ENCODE results near the gene SLC4A3. TPM values are rescaled to one million over a fixed set of nuclear protein-coding genes. Genes with fewer than 3 reads are reported as not detected.

SLC4A3 gene
- total and polyA plus RNA-seq, 8 donors: 1.4 to 10.2 (median 2.9) TPM

GRCh38 chr2:219641390-219642068 lies 14.1 kb downstream of the SLC4A3 start:
- TF ChIP-seq CTCF (IDR thresholded peaks at IDR 0.05): no peak
- Histone ChIP-seq H3K27ac (no peak overlapping the region), H3K4me1 (peaks cover 0 to 2% (median 0%) of the 10 kb centered on the region in 3 donors), H3K9me3 (no peaks in the 10 kb centered on the region), H3K4me3 (no peak overlapping the region), H3K36me3 (no peaks in the 10 kb centered on the region), H3K27me3 (no peaks in the 10 kb centered on the region)
- 77 to 78% methylated on average over 7 of the region's 7 CpGs for WGBS, 2 donors
- no peak for DNase-seq
- FAIRE-seq: no peak
- intact Hi-C loops (cut with DNase I): loop anchor here (2.0 to 10.0 kb wide), 4 partner anchors 99 to 169 kb away; partner anchors contain the start of genes CHPF (in 1 of the 3) and TMEM198 (in 1 of the 3)
- ATAC-seq: no peak

- no peaks in the 10 kb centered on the region for H3K9me3 ChIP-seq
- intact Hi-C loops (cut with DNase I): loop anchor here (2.0 to 10.0 kb wide), 4 partner anchors 100 to 170 kb away; partner anchors contain the start of genes CHPF (in 1 of the 3) and TMEM198 (in 1 of the 3)
- H3K27ac ChIP-seq: no peak overlapping the region
- no peaks in the 10 kb centered on the region for H3K36me3 ChIP-seq
- peaks cover 0 to 2% (median 0%) of the 10 kb centered on the region in 3 donors for H3K4me1 ChIP-seq
- FAIRE-seq (no peak), DNase-seq (no peak), ATAC-seq (peak in 1 of 4 donors; percentile 4)
- 66 to 70% methylated on average over 8 of the region's 8 CpGs for WGBS, 2 donors
- no peak for TF ChIP-seq CTCF (IDR thresholded peaks at IDR 0.05)
- H3K27me3 ChIP-seq: no peaks in the 10 kb centered on the region
- no peak overlapping the region for H3K4me3 ChIP-seq
These were observed 14.6 kb downstream of the SLC4A3 start for GRCh38 chr2:219642069-219642454.

- WGBS, 2 donors: 5 to 9% methylated on average over 23 to 24 of the region's 24 CpGs
- ATAC-seq (peak; percentile 97 to 100 (median 99)), FAIRE-seq (no peak), DNase-seq (peak; percentile 92 to 98 (median 95))
- TF ChIP-seq CTCF (IDR thresholded peaks at IDR 0.05): peak; percentile 97 to 99 (median 98)
- Histone ChIP-seq H3K4me3 (no peak overlapping the region), H3K27ac (no peak overlapping the region), H3K36me3 (no peaks in the 10 kb centered on the region), H3K27me3 (no peaks in the 10 kb centered on the region), H3K9me3 (no peaks in the 10 kb centered on the region), H3K4me1 (peaks cover 0 to 2% (median 0%) of the 10 kb centered on the region in 3 donors)
- intact Hi-C loops (cut with DNase I): loop anchor here (2.0 to 10.0 kb wide), 4 partner anchors 100 to 170 kb away; partner anchors contain the start of genes CHPF (in 1 of the 3) and TMEM198 (in 1 of the 3)
These were observed 15.1 kb downstream of the SLC4A3 start for GRCh38 chr2:219642465-219643083.

GRCh38 chr2:219643084-219643473 lies 15.6 kb downstream of the SLC4A3 start:
- Histone ChIP-seq H3K27me3 (no peaks in the 10 kb centered on the region), H3K4me3 (no peak overlapping the region), H3K9me3 (no peaks in the 10 kb centered on the region), H3K4me1 (peaks cover 0 to 2% (median 0%) of the 10 kb centered on the region in 3 donors), H3K36me3 (no peaks in the 10 kb centered on the region), H3K27ac (no peak overlapping the region)
- 68 to 77% methylated on average over 7 of the region's 7 CpGs for WGBS, 2 donors
- intact Hi-C loops (cut with DNase I): loop anchor here (2.0 to 10.0 kb wide), 4 partner anchors 101 to 171 kb away; partner anchors contain the start of genes CHPF (in 1 of the 3) and TMEM198 (in 1 of the 3)
- no peak for TF ChIP-seq CTCF (IDR thresholded peaks at IDR 0.05)
- DNase-seq (no peak), ATAC-seq (no peak), FAIRE-seq (no peak)
